ENCODE measurements around the gene COL4A2.

GRCh38 chr13:110399801-110400200 lies 92.7 kb downstream of the COL4A2 start:
- no peak for TF ChIP-seq CTCF (IDR thresholded peaks at IDR 0.05)
- no peak for TF ChIP-seq POLR2A (IDR thresholded peaks at IDR 0.05)

All from right lobe of liver (tissue), 4 donors.